Measurements from ENCODE around the gene NUP210. TPM values are rescaled to one million over a fixed set of nuclear protein-coding genes. Genes with fewer than 3 reads are reported as not detected.

NUP210 gene
- total RNA-seq, 1 experiment from 2014 or later = 8.4 TPM

GRCh38 chr3:13338996-13339395 lies 81.1 kb downstream of the NUP210 start:
- intact Hi-C loops (cut with micrococcal nuclease) = no loop called here
- no peak for DNase-seq (ENCODE audit: unreplicated experiment)
- Mint-ChIP-seq H3K4me1 (ENCODE audit: insufficient read depth, unreplicated experiment) (no peaks in the 10 kb centered on the region), H3K36me3 (ENCODE audit: insufficient read depth, unreplicated experiment) (no peaks in the 10 kb centered on the region), H3K27ac (ENCODE audit: low read depth, unreplicated experiment) (no peak overlapping the region), H3K27me3 (ENCODE audit: insufficient read depth, unreplicated experiment) (no peaks in the 10 kb centered on the region), H3K9me3 (ENCODE audit: unreplicated experiment) (no peaks in the 10 kb centered on the region), H3K4me3 (ENCODE audit: unreplicated experiment) (no peak overlapping the region)
- CTCF ChIA-PET = no interaction called here
- no peak for TF ChIP-seq CTCF (IDR thresholded peaks at IDR 0.05; ENCODE audit: unreplicated experiment)
- no TSS peak for BruUV-seq (replicated peaks)
- POLR2A ChIA-PET = no interaction called here

GRCh38 chr3:13338231-13338630 lies 81.9 kb downstream of the NUP210 start:
- no peak for TF ChIP-seq CTCF (IDR thresholded peaks at IDR 0.05; ENCODE audit: unreplicated experiment)
- CTCF ChIA-PET = no interaction called here
- H3K27me3 Mint-ChIP-seq (ENCODE audit: insufficient read depth, unreplicated experiment) = no peaks in the 10 kb centered on the region
- H3K4me3 Mint-ChIP-seq (ENCODE audit: unreplicated experiment) = no peak overlapping the region
- no TSS peak for BruUV-seq (replicated peaks)
- no peaks in the 10 kb centered on the region for H3K4me1 Mint-ChIP-seq (ENCODE audit: insufficient read depth, unreplicated experiment)
- no peaks in the 10 kb centered on the region for H3K9me3 Mint-ChIP-seq (ENCODE audit: unreplicated experiment)
- intact Hi-C loops (cut with micrococcal nuclease) = no loop called here
- peak; percentile 3 for DNase-seq (ENCODE audit: unreplicated experiment)
- H3K27ac Mint-ChIP-seq (ENCODE audit: low read depth, unreplicated experiment) = no peak overlapping the region
- POLR2A ChIA-PET = no interaction called here
- no peaks in the 10 kb centered on the region for H3K36me3 Mint-ChIP-seq (ENCODE audit: insufficient read depth, unreplicated experiment)

GRCh38 chr3:13336592-13336991 lies 83.5 kb downstream of the NUP210 start:
- no peaks in the 10 kb centered on the region for H3K4me1 Mint-ChIP-seq (ENCODE audit: insufficient read depth, unreplicated experiment)
- ChIA-PET POLR2A (interaction anchor here (0.7 kb wide), 1 partner anchor 90 kb away, joined by 3 read pairs; no protein-coding TSS in a partner anchor), CTCF (interaction anchor here (0.6 to 0.7 kb wide), 2 partner anchors 30 to 513 kb away, joined by 3 to 5 read pairs; no protein-coding TSS in a partner anchor)
- H3K27ac Mint-ChIP-seq (ENCODE audit: low read depth, unreplicated experiment) = peak overlapping the region; percentile 63
- intact Hi-C loops (cut with micrococcal nuclease) = no loop called here
- no peaks in the 10 kb centered on the region for H3K27me3 Mint-ChIP-seq (ENCODE audit: insufficient read depth, unreplicated experiment)
- no TSS peak for BruUV-seq (replicated peaks)
- no peak overlapping the region for H3K4me3 Mint-ChIP-seq (ENCODE audit: unreplicated experiment)
- no peak for DNase-seq (ENCODE audit: unreplicated experiment)
- no peak for TF ChIP-seq CTCF (IDR thresholded peaks at IDR 0.05; ENCODE audit: unreplicated experiment)
- no peaks in the 10 kb centered on the region for H3K36me3 Mint-ChIP-seq (ENCODE audit: insufficient read depth, unreplicated experiment)
- H3K9me3 Mint-ChIP-seq (ENCODE audit: unreplicated experiment) = no peaks in the 10 kb centered on the region

- no peak for DNase-seq (ENCODE audit: unreplicated experiment)
- ChIA-PET POLR2A (no interaction called here), CTCF (no interaction called here)
- TF ChIP-seq CTCF (IDR thresholded peaks at IDR 0.05; ENCODE audit: unreplicated experiment) = no peak
- intact Hi-C loops (cut with micrococcal nuclease) = no loop called here
- Mint-ChIP-seq H3K4me1 (ENCODE audit: insufficient read depth, unreplicated experiment) (no peaks in the 10 kb centered on the region), H3K27me3 (ENCODE audit: insufficient read depth, unreplicated experiment) (no peaks in the 10 kb centered on the region), H3K4me3 (ENCODE audit: unreplicated experiment) (no peak overlapping the region), H3K27ac (ENCODE audit: low read depth, unreplicated experiment) (no peak overlapping the region), H3K9me3 (ENCODE audit: unreplicated experiment) (no peaks in the 10 kb centered on the region), H3K36me3 (ENCODE audit: insufficient read depth, unreplicated experiment) (no peaks in the 10 kb centered on the region)
- no TSS peak for BruUV-seq (replicated peaks)
Observed at GRCh38 chr3:13335503-13335902, 84.6 kb downstream of the NUP210 start.

Measured in MCF 10A (cell line).